HG03108 (cell line): ENCODE measurements around the gene PFKFB4.
A peak's percentile ranks its signal among the peaks of the same experiment; 100 is the strongest.

Source experiments
- ATAC-seq: cut with Tn5 transposase; IDR thresholded peaks from one replicate; pipeline ENCODE4 v1.9.1; 2021; ENCODE audit warnings: moderate library complexity; ENCODE audit not compliant: unreplicated experiment

The PFKFB4 gene

DNA sequence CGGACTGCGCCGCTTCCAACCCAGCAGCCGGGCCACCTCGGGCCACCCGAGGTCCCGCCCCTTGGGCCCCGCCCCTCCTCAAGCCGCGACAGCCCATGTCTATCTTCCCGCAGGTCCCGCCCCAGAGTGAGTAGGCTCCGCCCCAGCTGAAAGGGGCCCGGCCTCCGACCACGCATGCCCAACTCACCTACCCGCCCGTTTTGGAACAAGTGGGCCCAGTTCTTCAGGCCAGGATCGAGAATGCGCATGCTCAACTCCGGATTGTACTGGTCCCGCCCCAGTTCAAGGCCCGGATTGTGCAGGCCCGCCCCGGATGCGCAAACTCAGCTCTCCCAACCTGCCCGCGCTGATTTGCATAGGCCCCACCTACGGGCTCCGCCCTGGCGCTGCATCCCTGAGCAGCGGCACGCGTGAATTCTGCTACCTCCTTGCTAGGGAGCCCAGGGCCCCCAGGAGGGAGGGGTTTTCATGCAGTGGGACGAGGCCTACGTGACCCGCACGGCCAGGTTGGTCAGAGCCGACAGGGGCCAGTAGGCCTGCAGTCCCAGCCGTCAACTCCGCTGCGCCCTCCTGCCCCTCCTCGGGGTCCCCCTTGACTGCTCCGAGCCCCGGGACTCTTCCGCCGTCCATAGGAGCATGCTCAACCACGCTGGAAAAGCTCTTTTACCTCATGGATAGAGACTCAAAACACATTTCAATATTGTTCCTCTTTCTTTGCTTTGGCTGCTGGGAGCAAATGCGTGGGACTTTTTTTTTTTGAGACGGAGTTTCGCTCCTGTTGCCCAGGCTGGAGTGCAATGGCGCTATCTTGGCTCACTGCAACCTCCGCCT lies at the start of gene PFKFB4:
TSS of gene PFKFB4 (minus strand) at position 8 of the 831 bp plus-strand sequence. CDS start 26 bp downstream, outside the sequence.
- peak; percentile 85 for ATAC-seq

DNA sequence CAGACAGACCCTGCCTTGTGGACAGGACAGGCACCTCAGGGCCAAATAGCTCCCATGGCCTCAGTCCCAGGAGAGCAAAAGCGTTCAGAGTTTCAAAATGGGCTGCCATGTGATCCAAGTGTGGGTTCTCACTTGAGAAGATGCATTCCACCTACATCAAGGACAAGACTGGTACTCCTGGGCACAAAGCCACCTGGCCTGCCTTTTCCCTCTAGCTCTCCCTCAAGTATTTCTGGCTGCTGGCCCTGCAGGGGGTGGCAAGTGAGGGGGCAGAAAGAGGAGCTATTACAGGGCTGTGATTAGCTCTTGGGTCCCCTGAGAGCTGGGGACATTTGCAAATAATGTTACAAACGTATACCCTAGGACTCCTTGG lies 45.0 kb upstream of the PFKFB4 start:
- ATAC-seq = no peak

DNA sequence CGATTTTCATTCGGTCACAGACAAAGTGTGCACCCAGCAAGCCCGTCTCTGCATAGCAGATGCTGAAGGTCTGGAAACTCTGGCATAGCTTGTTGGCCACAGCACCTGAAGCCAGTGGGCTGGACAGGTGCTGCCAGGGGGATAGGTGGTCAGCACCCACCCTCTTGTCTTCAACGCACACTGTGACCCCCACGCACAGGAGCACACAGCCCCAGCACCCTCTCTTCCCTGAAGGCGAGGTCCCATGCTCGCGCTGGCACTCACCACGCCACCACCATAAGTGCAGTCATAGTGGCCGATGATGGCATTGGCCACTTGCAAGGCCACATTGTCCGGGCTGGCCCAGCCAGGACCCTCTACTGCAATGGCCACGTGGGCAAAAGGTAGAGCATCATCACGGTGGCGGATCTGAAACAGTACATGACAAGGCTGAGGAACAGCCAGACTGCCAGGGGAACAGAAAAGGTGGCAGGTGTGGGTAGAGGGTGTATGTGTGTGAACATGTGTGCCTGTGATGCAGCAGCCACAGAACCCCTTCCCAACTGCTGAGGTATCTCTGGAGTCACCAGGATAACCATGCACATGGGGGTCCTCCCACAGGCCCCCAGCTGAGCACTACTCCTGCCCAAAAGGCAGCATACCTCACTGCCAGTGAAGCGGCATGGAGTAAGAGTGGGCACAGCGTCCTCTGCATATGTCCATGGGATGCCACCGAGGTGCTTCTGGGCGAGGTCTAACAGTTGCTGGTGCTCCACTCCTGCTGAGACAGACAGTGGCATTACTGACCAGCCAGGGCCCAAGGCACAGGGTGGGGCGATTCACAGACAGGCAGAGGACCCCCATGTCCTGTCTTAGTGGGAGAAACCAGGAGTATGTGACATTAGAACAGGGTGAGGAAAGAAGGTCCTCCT lies 44.4 kb upstream of the PFKFB4 start:
- ATAC-seq = no peak

DNA sequence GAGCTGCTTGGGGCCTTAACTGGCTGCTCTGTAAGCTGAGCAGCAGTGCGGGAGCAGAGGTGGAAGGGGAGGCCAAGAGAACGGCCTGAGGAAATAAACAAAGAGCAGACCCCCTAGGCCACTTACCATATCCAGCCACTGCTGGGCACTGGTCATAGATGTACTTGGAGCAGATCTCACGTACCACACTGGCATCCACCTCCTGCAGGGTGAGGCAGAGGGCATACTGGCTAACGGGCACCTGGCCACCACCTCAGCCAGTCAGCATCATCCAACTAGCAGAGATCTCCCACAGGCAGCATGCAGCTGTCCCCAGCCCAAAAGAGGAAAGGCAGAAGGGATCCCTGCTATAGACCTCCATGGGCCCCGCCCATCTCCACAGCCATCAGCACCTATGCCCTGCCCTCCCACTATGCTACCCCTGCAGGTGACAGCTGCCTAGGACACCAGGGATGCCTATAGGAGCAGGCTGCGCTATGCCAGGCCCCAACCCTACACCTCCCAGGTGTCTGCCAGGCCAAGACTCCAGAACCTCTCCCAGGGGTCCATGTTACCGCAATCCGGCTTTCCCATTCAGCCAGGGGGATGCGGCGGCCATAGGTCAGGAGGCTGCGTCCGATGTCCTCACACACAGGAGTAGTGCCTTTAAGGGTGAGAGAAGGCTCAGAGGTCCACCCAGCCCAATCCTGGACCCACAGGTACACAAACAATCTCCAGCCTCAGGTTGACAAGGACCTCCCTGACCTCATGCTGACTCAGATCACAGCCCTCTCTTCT lies 43.1 kb upstream of the PFKFB4 start:
- ATAC-seq = no peak

DNA sequence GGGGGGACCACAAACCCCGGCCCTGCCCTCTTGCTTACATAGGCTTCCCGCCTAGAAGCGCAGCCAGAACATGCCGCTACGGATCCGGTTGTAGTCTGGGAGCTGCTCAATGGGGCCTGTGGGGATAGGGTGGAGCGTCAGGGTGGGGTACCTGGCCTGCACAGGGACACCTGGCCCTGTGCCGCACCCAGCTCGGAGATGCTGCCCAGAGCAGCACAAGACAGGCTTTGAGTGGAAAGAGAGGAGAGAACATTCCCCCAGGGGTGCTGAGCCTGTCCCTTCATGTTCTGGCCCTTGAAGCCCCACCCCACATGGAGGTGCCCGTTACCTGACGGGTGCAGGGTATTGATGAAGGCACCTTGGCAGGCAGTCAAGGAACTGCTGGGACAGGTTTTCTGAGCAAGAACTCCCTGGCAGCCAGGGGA lies 42.5 kb upstream of the PFKFB4 start:
- no peak for ATAC-seq

DNA sequence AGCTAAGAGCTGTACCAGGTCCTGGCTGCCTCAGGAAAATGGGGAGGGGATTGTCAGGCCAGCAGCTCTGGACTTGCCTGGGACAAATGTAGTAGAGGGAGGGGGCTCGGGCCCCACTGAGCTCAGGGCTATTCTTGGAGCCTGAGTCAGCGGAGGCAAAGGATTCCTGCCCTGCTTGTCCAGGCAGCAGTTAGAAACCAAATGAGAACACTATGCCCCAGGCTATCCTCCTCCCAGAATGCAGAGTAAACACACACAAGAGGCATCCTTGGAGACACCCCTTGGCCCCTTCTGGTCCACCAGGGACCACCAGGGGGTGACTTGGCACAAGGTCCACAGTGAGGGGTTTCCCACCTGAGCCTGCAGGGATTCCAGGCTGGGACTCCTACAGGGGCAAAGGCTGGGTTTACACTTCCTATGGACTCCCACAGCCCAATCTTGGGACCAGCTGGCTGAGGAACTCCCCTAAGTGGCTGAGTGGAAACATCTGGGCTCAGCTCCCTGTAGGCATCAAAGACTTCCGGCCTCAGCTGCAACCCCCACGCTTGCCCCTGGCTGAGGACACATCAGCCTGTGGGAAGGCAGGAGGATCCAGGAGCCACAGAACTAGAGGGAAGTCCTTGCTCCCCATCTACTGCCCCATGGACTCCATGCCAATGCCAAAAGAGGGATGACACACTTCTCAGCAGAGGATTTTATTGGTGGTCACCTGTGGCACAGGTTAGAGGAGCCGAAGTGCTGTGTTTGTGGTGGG lies 41.9 kb upstream of the PFKFB4 start:
- ATAC-seq = no peak

DNA sequence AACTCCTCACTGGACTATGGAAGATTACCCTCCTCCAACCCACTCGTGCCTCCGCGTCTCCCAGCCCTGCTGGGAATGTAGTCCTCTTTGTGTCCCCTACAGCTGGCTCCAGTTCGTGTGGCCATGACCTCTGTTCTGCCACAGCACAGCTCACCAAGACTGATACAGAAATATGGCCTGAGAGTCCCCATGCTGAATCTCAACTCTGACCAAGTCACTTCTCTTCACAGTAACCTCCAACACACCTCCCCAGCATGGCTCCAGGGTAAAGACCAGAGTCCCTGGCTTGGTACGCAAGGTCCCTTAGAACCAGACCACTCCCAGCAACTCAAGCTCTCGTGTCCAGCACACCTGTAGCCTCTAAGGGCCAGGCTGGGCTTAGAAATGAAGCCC lies 40.8 kb upstream of the PFKFB4 start:
- no peak for ATAC-seq

DNA sequence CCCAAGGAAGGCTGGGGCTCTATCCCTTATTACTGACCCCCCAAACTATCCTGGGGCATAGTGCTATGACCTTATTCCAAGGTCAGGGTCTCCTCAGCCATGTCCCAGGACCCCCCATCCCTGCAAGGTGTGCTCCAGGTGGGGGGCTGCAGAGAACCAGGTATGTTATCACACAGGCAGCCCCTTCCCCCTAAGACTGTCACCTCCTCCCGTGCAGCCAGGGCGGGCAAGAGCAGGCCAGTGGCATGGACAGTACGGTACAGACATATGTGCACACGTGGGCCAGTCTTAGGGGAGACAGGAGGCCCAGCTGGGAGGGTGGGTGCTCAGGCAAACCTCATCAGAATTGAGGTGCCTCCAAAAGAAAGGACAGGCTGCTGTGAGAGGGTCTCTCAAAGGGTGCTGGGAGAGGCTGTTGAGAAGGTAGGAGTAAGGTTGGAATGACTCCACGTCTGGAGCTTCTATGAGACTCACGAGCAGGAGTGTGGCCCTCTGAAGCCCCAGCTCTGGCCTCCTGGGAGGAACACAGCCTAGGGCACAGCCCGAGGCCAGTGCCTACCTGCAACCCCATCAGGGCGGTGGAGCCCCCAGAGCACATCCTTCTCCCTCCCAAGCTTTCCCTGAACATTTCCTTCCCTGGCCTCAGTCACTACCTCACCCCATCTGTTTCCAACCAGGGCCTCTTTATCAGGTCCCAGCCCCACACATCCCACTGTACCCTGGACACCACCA lies 40.2 kb upstream of the PFKFB4 start:
- ATAC-seq = no peak

DNA sequence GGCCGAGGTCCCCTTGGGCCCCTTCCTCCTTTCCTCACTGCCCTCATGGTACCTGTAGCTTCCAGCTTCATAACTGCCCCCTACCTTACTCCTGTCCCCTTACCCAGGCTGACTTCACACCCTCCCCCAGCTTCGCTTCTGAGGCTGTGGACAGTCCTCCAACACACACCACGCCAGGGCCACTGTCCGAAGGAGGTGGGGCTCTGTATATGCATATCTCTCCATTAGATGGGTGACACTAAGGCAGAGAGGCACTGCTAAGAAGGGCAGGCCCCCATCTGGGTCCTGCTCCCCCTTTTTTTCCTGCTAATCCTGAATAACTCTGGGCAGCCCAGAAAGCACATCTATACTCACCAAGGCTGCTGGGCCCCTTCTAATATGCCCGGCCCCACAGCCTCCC lies 39.6 kb upstream of the PFKFB4 start:
- no peak for ATAC-seq

DNA sequence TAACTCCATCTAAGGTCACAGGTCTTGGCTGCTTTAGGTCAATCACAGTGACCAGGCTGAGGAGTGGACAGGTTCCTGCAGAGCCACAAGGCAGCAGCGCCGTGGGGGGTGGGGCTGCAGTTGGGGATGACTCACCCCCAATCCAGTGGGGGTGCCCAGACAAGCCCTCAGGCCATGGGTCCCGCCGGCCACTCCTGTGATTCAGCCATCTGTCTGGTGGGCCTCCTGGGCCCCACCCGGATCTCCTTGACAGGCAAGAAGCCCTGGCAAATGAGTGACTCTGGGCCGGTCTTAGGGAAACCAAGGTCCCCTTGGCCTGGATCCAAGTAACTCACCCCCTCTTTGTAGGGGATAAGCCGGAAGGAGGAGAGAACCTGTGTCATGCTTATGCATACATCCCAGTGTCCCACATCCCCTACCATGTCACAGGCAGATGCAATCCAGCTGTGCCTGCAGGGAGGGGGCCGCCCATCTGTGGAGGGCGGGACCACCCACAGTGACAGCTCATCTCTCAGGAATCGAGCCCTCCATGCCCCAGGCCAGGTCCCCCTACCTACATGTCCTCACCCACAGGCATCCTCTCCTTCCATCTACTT lies 39.0 kb upstream of the PFKFB4 start:
- no peak for ATAC-seq

DNA sequence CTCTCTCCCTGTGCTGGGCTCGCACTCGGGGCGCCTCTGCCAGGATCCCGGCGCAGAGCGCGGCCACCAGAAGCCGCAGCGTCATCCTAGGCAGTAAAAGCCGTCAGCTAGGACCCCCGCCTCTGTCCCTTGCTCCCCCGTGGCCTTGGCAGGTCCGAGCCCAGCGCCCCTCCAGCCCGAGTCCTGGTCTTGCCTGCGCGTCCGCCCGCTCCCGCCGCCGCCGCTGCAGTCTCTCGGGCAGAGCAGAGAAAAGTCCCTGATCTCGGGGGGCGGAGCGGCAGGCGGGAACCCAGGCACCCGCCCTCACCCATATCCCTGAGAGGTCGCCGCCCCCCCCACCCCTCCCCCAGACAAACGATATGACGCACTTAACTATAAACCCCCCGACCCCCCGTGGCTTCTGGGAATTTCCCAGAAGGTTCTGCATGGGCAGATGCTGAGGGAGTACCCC lies 38.5 kb upstream of the PFKFB4 start, which contains the start of gene COL7A1:
TSS of gene COL7A1 (minus strand) at position 255 of the 451 bp plus-strand sequence. CDS start at position 85, 170 bp downstream.
- no peak for ATAC-seq

DNA sequence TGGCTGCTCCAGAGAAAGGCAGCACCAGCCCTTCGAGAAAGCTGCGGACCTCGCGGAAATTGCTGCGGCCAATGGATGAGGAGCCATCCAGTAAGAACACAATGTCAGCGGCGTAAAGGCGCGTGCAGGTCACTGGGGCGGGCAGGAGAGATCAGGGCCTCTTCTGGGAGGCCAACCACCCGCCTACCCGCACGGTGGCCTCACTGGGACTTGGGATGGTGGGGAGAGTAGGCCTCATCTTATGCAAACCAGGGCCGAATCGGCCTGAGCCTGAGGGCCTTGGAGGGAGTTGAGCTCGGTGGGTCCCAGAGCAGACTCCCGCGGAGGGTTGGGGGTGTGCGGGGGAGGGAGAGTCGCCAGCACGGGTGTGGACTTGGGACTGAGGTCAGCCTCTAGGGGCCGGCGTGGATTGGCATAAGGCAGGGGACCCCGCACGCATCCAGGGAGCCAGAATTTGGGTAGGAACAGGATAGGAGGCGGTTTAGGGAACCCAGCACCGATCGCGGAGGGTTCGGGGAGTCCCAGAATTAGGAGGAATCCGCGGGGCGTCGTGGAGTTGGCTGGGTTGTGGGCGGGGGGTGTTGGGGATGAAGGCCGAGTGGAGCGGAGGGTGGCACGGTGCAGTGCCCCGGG lies 37.9 kb upstream of the PFKFB4 start:
- ATAC-seq = no peak

DNA sequence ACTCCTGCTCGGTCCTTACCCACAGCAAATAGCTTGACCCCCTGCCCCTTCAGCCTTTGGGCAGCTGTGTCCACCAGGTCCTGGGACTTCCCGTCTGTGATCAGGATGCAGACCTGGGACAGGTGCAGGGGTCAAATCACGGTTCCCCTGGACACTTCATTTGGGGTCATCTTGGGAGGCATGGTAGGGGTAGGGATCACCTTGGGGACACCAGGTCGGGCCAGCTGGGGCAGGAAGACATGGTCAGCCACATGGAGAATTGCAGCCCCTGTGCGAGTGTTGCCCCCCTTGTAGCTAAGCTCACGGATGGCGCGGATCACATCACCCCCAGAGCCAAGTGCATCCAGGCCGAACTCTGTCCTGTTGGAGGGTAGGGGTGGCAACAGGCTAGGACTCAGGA lies 36.7 kb upstream of the PFKFB4 start:
- ATAC-seq = no peak

DNA sequence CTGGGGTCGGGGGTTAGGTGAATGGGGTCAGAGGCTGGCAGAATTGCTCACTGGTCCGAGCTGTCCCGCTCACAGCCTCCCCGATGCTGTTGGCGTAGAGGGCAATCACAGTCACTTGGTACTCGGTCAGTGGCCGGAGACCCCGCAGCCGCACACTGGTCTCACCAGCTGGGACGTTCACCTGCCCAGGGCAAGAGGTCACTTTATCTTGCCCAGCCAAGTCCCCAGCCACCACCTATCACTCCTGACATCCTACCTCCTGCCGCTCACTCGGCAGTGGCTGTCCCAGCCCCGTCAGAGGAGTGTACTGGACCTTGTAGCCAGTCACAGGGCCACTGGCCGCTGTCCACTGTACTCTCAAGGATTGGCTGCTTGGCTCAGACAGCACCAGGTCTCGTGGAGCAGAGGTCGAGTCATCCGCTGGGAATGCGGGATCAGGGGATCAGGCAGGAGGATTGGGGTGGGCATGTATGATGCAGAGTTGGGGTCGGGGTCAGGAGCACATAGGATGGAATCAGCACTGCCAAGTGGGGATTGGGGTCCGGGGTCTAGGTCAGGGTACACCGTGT lies 36.0 kb upstream of the PFKFB4 start:
- ATAC-seq = no peak

DNA sequence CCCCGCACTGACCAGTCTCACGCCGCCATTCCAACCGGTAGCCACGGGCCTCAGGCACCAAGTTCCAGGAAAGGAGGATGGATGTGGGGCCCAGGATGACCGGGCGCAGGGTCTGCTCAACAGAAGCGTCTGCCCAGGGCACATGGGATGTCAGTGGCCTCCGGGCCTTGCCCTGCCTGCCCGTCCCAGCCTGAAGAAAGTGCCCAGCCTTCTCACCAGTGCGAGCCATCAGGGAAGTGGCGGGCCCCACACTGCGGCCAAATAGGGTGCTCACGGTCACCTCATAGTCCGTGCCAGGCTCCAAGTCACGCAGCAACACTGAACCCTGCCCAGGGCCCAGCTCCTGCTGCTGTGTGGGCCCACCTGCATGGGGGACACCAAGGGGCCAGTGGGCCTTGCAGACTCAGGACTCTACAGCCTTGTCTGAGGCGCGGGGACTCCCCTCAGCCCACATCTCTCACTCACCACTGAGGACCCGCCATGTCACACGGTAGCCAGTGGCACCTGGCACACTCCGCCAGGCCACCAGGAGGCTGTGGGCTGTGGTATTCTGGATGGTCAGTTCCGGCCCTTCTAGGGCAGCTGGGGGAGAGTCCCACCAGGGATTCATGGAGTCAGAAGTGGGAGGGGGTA lies 35.4 kb upstream of the PFKFB4 start:
- ATAC-seq = no peak

DNA sequence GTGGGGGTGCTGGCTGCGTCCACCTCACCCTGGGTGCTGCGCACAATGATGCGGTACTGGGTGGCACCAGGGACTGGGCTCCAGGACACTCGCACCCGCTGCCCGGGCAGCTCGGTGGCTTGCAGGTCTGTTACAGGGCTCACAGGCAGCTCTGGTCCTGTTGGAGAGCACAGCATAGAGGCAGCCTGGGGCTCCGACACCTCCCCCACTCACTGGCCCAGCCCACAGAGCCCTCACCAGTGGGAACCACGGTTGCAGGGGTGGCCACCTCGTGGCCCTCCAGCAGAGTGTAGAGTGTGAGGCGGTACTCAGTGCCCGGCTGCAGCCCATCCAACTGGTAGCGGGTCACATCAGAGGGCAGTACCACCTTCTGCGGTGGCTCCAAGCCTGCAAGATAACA lies 34.8 kb upstream of the PFKFB4 start:
- no peak for ATAC-seq

DNA sequence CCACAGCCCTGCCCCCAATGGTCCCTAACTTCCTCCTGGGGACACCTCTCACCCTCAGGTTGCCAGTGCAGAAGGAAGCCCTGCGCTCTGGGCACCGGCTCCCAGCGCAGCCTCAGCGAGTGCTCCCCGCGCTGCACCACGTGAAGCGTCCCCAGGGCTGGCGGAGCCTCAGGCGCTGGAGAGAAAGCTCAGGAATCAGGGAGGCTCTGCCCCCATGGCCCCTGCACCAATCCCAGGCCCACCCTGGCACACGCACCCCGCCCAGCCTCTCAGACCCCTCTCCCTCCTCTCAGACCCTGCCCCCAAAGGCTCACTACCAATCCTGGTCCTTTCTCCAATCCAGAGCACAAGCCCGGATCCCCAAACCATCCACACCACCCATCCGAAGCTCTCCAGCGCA lies 31.6 kb upstream of the PFKFB4 start:
- no peak for ATAC-seq

DNA sequence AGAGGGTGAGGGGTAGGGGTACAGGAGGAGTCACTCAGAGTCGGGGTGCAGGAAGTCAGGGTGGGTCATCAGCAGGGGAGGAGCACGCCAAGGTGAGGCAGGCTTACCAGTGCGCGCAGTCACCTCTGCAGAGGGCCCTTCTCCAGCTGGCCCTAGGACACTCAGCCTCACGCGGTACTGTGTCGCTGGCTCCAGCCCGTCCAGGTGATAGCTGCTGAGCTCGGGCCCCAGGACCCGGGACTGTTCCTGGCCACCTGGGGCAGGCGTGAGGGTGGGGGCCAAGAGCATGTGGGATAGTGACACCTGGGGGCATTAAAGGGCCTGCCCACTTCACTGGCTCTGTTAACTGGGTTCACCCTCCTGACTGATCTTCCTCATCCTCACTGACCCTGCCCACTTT lies 31.1 kb upstream of the PFKFB4 start:
- ATAC-seq = no peak
